ENCODE data around the gene OSER1. TPM values are rescaled to one million over a fixed set of nuclear protein-coding genes. Genes with fewer than 3 reads are reported as not detected.

The OSER1 gene
- total RNA-seq, 4 donors from 2014 or later: 11.2 to 38.0 (median 26.2) TPM

GRCh38 chr20:44153636-44154043 lies 56.9 kb downstream of the OSER1 start:
- 53 to 60% methylated on average over 3 to 6 of the region's 6 CpGs for WGBS, 2 donors (ENCODE audit: low coverage in 1 of 2)
- intact Hi-C loops (cut with DNase I; ENCODE audit: low total_unique reads) (no loop called here), in situ Hi-C loops (cut with MboI; ENCODE audit: low pct_ligation_motif_present in 1 of 4, low pct_unique_long_range_greater_than_20kb in 1 of 4, low sequenced_read_pairs in 3 of 4) (no loop called here)
- Histone ChIP-seq H3K4me3 (no peak overlapping the region), H3K4me1 (peaks cover 0 to 8% (median 3%) of the 10 kb centered on the region in 4 donors), H3K9me3 (no peaks in the 10 kb centered on the region), H3K27me3 (no peaks in the 10 kb centered on the region), H3K36me3 (no peaks in the 10 kb centered on the region), H3K27ac (peak overlapping the region; percentile 75 to 87 (median 82))
- DNase-seq: no peak
- no peak for TF ChIP-seq POLR2A (IDR thresholded peaks at IDR 0.05)
- TF ChIP-seq CTCF (IDR thresholded peaks at IDR 0.05): no peak
- TF ChIP-seq EP300 (IDR thresholded peaks at IDR 0.05; ENCODE audit: low read depth): no peak
- no peak for TF ChIP-seq POLR2AphosphoS5 (IDR thresholded peaks at IDR 0.05)

GRCh38 chr20:44151621-44152416 lies 58.8 kb downstream of the OSER1 start:
- DNase-seq: no peak
- Histone ChIP-seq H3K27ac (peak overlapping the region; percentile 75 to 87 (median 82)), H3K4me3 (no peak overlapping the region), H3K27me3 (no peaks in the 10 kb centered on the region), H3K4me1 (peaks cover 0 to 8% (median 3%) of the 10 kb centered on the region in 4 donors), H3K36me3 (no peaks in the 10 kb centered on the region), H3K9me3 (no peaks in the 10 kb centered on the region)
- WGBS, 2 donors (ENCODE audit: low coverage in 1 of 2): 41 to 77% methylated on average over 3 to 14 of the region's 14 CpGs
- intact Hi-C loops (cut with DNase I; ENCODE audit: low total_unique reads) (no loop called here), in situ Hi-C loops (cut with MboI; ENCODE audit: low pct_ligation_motif_present in 1 of 4, low pct_unique_long_range_greater_than_20kb in 1 of 4, low sequenced_read_pairs in 3 of 4) (no loop called here)
- no peak for TF ChIP-seq EP300 (IDR thresholded peaks at IDR 0.05; ENCODE audit: low read depth)
- TF ChIP-seq POLR2AphosphoS5 (IDR thresholded peaks at IDR 0.05): peak in 1 of 3 donors; percentile 27
- TF ChIP-seq POLR2A (IDR thresholded peaks at IDR 0.05): no peak

GRCh38 chr20:44146272-44146671 lies 64.3 kb downstream of the OSER1 start:
- in situ Hi-C loops (cut with MboI; ENCODE audit: low pct_ligation_motif_present in 1 of 4, low pct_unique_long_range_greater_than_20kb in 1 of 4, low sequenced_read_pairs in 3 of 4) (no loop called here), intact Hi-C loops (cut with DNase I; ENCODE audit: low total_unique reads) (loop anchor here (5.0 kb wide), 1 partner anchor 36 kb away; no protein-coding TSS in a partner anchor)
- TF ChIP-seq POLR2AphosphoS5 (IDR thresholded peaks at IDR 0.05) (no peak), CTCF (IDR thresholded peaks at IDR 0.05) (no peak), POLR2A (IDR thresholded peaks at IDR 0.05) (no peak), EP300 (IDR thresholded peaks at IDR 0.05; ENCODE audit: low read depth) (no peak)
- 67% methylated on average over 4 of the region's 4 CpGs; no CpG with 5 or more reads in 1 of the 2 donors for WGBS, 2 donors (ENCODE audit: low coverage in 1 of 2)
- Histone ChIP-seq H3K36me3 (no peaks in the 10 kb centered on the region), H3K4me3 (no peak overlapping the region), H3K27me3 (no peaks in the 10 kb centered on the region), H3K27ac (peak overlapping the region; percentile 50 to 84 (median 79)), H3K9me3 (no peaks in the 10 kb centered on the region), H3K4me1 (peaks cover 0 to 8% (median 3%) of the 10 kb centered on the region in 4 donors)
- DNase-seq: no peak

Other genes with a start within 250 kb of the OSER1 start
- gene JPH2, start 23.6 kb downstream of the OSER1 start, total RNA-seq: 100 to 1,000 TPM in 1 of 4 donors, 10 to 100 TPM in 2, 1 to 10 TPM in 1; 9.8 to 216 (median 18.3) TPM
- gene GDAP1L1, start 36.5 kb upstream of the OSER1 start, total RNA-seq: not detected
- 10 to 100 TPM in 2 of 4 donors, 1 to 10 TPM in 2; 4.1 to 12.4 (median 9.7) TPM for gene FITM2, start 100.4 kb upstream of the OSER1 start, total RNA-seq
- not detected for gene R3HDML, start 126.3 kb upstream of the OSER1 start, total RNA-seq
- 100 to 1,000 TPM; 173 to 471 (median 252) TPM for gene HNF4A, start 144.9 kb upstream of the OSER1 start, total RNA-seq

Measured in transverse colon (tissue), 4 donors.